ENCODE results near the gene NME7.
"Not testable (repeated sequence)": the region's sequence is repeated elsewhere in the genome, so short reads cannot be mapped to it uniquely, and the experiment has no call there.

DNA sequence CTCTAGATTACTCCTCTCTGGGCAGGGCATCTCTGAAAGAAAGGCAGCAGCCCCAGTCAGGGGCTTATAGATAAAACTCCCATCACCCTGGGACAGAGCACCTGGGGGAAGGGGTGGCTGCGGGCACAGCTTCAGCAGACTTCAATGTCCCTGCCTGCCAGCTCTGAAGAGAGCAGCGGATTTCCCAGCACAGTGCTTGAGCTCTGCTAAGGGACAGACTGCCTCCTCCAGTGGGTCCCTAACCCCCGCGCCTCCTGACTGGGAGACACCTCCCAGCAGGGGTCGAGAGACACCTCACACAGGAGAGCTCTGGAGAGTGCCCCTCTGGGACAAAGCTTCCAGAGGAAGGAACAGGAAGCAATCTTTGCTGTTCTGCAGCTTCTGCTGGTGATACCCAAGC is 40.7 kb upstream of the NME7 start:
- not testable (repeated sequence) for TF ChIP-seq POLR2A (IDR thresholded peaks at IDR 0.05)
- TF ChIP-seq, protein P1, sequence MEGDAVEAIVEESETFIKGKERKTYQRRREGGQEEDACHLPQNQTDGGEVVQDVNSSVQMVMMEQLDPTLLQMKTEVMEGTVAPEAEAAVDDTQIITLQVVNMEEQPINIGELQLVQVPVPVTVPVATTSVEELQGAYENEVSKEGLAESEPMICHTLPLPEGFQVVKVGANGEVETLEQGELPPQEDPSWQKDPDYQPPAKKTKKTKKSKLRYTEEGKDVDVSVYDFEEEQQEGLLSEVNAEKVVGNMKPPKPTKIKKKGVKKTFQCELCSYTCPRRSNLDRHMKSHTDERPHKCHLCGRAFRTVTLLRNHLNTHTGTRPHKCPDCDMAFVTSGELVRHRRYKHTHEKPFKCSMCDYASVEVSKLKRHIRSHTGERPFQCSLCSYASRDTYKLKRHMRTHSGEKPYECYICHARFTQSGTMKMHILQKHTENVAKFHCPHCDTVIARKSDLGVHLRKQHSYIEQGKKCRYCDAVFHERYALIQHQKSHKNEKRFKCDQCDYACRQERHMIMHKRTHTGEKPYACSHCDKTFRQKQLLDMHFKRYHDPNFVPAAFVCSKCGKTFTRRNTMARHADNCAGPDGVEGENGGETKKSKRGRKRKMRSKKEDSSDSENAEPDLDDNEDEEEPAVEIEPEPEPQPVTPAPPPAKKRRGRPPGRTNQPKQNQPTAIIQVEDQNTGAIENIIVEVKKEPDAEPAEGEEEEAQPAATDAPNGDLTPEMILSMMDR (IDR thresholded peaks at IDR 0.05) = not testable (repeated sequence)
